CD4-positive, alpha-beta T cell (primary cell): ENCODE data around the gene MTMR4. TPM values are rescaled to one million over a fixed set of nuclear protein-coding genes. Genes with fewer than 3 reads are reported as not detected.

Experiments
- ATAC-seq: fragments of 200-7000 bp; cut with Tn5 transposase; one replicate; pipeline ENCODE4 v1.10.0; 2022; ENCODE audit warnings: mild to moderate bottlenecking; ENCODE audit not compliant: poor library complexity
- CTCF ChIA-PET: fragments of 350-600 bp; sonication (Branson Sonifier 250); formaldehyde crosslinking; loops from one replicate; lab custom pipeline; 2021; ENCODE audit warnings: antibody characterized with exemption, inconsistent platforms; lab: Charles Lee
- POLR2A ChIA-PET: fragments of 350-600 bp; sonication (Branson Sonifier 250); formaldehyde crosslinking; loops from one replicate; lab custom pipeline; 2021; ENCODE audit warnings: antibody characterized with exemption, inconsistent platforms; lab: Charles Lee
- DNase-seq, 14 experiments: peaks; one replicate each; pipeline ENCODE4 v3.0.0-alpha.2; 2013 to 2020; ENCODE audit warnings: mixed read lengths in 2 of 14
- H3K27ac ChIP-seq, 2 donors: one replicate each; pipeline versions ENCODE4 v1.5.1 to v1.7.0; 2013; ENCODE audit warnings: low read length in 2 of 2, low read depth in 1 of 2, mild to moderate bottlenecking in 1 of 2
- H3K27me3 ChIP-seq, 2 experiments: 1 replicate in 1 of 2; 2 replicates in 1 of 2; pipeline versions ENCODE4 v1.6.1 to v1.7.0; 2013; ENCODE audit warnings: low read length in 2 of 2, control low read depth in 1 of 2, mild to moderate bottlenecking in 1 of 2, moderate library complexity in 1 of 2; ENCODE audit not compliant: insufficient read depth in 2 of 2, control insufficient read depth in 1 of 2
- H3K36me3 ChIP-seq: one replicate; pipeline ENCODE4 v1.6.1; 2013; ENCODE audit warnings: low read length, control low read depth; ENCODE audit not compliant: insufficient read depth
- H3K4me1 ChIP-seq: one replicate; pipeline ENCODE4 v1.6.1; 2013; ENCODE audit warnings: low read length, control low read depth; ENCODE audit not compliant: insufficient read depth
- H3K4me3 ChIP-seq: one replicate; pipeline ENCODE4 v1.5.1; 2013; ENCODE audit warnings: mild to moderate bottlenecking, low read length, moderate library complexity
- H3K9me3 ChIP-seq, 2 experiments: 1 replicate in 1 of 2; 2 replicates in 1 of 2; pipeline versions ENCODE4 v1.6.1 to v1.7.0; 2013; ENCODE audit warnings: low read length in 2 of 2, mild to moderate bottlenecking in 2 of 2, control low read depth in 1 of 2, moderate library complexity in 1 of 2; ENCODE audit not compliant: control insufficient read depth in 1 of 2, insufficient read depth in 1 of 2
- H3K27ac Mint-ChIP-seq: one replicate; pipeline ENCODE4 v1.8.0; 2020; ENCODE audit warnings: mixed read lengths
- H3K27me3 Mint-ChIP-seq: one replicate; pipeline ENCODE4 v1.8.0; 2021; ENCODE audit warnings: mixed read lengths
- H3K36me3 Mint-ChIP-seq: one replicate; pipeline ENCODE4 v1.8.0; 2021; ENCODE audit warnings: low read depth, mixed read lengths
- H3K4me1 Mint-ChIP-seq: one replicate; pipeline ENCODE4 v1.8.0; 2021; ENCODE audit warnings: low read depth, mixed read lengths
- H3K4me3 Mint-ChIP-seq: one replicate; pipeline ENCODE4 v1.8.0; 2020; ENCODE audit warnings: mild to moderate bottlenecking, mixed read lengths
- H3K9me3 Mint-ChIP-seq: one replicate; pipeline ENCODE4 v1.8.0; 2020; ENCODE audit warnings: mixed read lengths
- intact Hi-C, 2 experiments: fragments of 100-400 bp; cut with DNase I in 1 of 2; cut with micrococcal nuclease in 1 of 2; formaldehyde crosslinking; loops; one replicate each; pipeline versions ENCODE4 v1.15.1 to v1.9.0; 2023 to 2025; cut with DNase I, micrococcal nuclease
- total RNA-seq, 174 experiments: library from RNA in 2 of 174; stranded (reverse) in 2 of 174; gene quantifications; one replicate each; pipeline ENCODE4 v1.2.3 and lab custom pipeline; 2021 to 2026
- TF ChIP-seq, protein P1 (sequence below): fragments of 200-600 bp; IDR thresholded peaks from one replicate; pipeline ENCODE4 v1.8.0; 2022; ENCODE audit warnings: antibody characterized with exemption, mild to moderate bottlenecking

MTMR4 gene
- total RNA-seq, 2 experiments from 2014 or later: 28.8 to 30.0 TPM

DNA sequence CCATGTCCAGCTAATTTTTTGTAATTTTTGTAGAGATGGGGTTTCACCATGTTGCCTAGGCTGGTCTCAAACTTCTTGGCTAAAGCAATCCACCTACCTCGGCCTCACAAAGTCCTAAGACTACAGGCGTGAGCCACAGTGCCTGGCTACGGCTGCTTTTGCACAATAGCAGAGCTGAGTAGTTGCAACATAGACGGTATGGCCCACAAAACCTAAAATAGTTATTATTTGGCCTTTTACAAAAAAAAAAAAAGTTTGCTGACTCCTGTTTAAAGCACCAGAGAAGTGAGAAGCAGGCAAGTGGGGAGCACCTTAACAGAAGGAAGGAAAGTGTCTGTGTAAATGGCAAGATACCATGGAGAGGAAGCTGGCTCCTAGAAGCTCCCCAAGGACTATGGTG lies 20.9 kb downstream of the MTMR4 start:
- ChIA-PET CTCF (interaction anchor here (1.2 kb wide), 1 partner anchor 511 kb away, joined by 3 read pairs; no protein-coding TSS in a partner anchor), POLR2A (no interaction called here)
- no peak overlapping the region for H3K27ac Mint-ChIP-seq
- TF ChIP-seq, protein P1, sequence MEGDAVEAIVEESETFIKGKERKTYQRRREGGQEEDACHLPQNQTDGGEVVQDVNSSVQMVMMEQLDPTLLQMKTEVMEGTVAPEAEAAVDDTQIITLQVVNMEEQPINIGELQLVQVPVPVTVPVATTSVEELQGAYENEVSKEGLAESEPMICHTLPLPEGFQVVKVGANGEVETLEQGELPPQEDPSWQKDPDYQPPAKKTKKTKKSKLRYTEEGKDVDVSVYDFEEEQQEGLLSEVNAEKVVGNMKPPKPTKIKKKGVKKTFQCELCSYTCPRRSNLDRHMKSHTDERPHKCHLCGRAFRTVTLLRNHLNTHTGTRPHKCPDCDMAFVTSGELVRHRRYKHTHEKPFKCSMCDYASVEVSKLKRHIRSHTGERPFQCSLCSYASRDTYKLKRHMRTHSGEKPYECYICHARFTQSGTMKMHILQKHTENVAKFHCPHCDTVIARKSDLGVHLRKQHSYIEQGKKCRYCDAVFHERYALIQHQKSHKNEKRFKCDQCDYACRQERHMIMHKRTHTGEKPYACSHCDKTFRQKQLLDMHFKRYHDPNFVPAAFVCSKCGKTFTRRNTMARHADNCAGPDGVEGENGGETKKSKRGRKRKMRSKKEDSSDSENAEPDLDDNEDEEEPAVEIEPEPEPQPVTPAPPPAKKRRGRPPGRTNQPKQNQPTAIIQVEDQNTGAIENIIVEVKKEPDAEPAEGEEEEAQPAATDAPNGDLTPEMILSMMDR: no peak
- no peaks in the 10 kb centered on the region for H3K27me3 ChIP-seq
- peaks cover 79% of the 10 kb centered on the region for H3K36me3 ChIP-seq
- intact Hi-C loops: no loop called here
- H3K4me1 ChIP-seq: peaks cover under 1% of the 10 kb centered on the region
- no peak overlapping the region for H3K27ac ChIP-seq
- no peak overlapping the region for H3K4me3 Mint-ChIP-seq
- peaks cover 6% of the 10 kb centered on the region for H3K4me1 Mint-ChIP-seq
- H3K36me3 Mint-ChIP-seq: peaks cover 87% of the 10 kb centered on the region
- DNase-seq: no peak
- no peaks in the 10 kb centered on the region for H3K27me3 Mint-ChIP-seq
- H3K4me3 ChIP-seq: no peak overlapping the region
- no peaks in the 10 kb centered on the region for H3K9me3 ChIP-seq
- no peaks in the 10 kb centered on the region for H3K9me3 Mint-ChIP-seq
- no peak for ATAC-seq

DNA sequence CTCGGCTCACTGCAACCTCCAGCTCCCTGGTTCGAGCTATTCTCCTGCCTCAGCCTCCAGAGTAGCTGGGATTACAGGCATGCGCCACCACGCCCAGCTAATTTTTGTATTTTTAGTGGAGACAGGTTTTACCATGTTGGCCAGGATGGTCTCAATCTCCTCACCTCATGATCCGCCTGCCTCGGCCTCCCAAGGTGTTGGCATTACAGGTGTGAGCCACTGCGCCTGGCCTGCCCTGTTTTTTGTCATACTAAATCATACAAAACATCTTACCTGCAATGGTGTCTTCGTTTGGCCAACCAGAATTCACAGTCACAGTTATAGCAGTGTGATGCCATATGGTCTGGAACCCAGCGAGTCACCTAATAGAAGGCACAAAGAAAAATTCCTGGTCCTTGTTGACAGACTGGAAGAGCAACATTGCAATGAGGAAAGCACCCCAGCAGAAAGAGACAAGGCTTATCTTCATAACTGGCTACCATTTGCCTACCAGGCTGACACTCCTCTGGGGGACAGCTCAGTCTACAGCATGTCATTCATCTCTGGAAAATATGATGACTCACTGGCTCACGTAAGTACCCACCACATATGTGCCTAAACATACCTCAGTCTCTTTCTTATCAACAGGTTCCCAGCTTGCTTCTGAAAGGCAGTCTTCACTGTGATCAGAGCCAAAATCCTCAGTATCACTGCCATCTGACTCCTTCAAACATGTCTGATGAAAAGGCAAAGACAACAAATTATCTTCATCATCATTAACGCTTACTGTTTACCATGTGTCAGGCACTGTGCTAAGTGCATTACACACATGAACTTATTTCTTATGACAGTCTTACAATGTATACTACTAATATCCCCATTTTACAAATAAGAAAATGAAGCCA lies 22.0 kb downstream of the MTMR4 start:
- H3K4me1 ChIP-seq: peaks cover 6% of the 10 kb centered on the region
- peaks cover 71% of the 10 kb centered on the region for H3K36me3 ChIP-seq
- no peaks in the 10 kb centered on the region for H3K9me3 ChIP-seq
- no peak overlapping the region for H3K4me3 ChIP-seq
- Mint-ChIP-seq H3K27ac (no peak overlapping the region), H3K27me3 (no peaks in the 10 kb centered on the region), H3K4me1 (no peaks in the 10 kb centered on the region), H3K4me3 (no peak overlapping the region), H3K9me3 (no peaks in the 10 kb centered on the region), H3K36me3 (peaks cover 77% of the 10 kb centered on the region)
- ATAC-seq (no peak), DNase-seq (no peak)
- no peaks in the 10 kb centered on the region for H3K27me3 ChIP-seq
- ChIA-PET CTCF (interaction anchor here (1.2 kb wide), 1 partner anchor 512 kb away, joined by 3 read pairs; no protein-coding TSS in a partner anchor), POLR2A (no interaction called here)
- intact Hi-C loops: no loop called here
- H3K27ac ChIP-seq: no peak overlapping the region
- TF ChIP-seq, protein P1: no peak

DNA sequence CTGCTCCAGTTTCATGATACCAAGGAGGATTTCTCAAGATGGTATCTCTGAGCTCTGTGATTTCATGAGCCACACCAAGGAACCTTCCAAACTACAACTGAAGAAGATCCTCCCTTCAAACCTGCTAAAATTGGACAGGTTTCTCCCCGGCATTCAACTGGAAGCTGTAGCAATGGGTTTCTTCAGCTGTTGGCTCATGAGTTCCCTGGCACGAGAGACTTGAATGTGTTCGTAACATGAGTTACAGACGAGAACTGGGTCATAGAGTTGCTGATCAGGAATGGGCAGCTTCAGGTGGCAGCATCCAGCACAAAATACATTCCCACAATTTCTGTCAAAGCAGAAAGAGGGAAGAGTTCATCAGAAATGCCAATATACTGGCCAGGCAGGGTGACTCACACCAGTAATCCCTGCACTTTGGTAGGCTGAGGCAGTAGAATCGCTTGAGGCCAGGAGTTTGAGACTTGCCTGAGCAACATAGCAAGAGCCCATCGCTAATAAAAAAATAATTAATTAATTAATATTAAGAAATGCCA lies 22.9 kb downstream of the MTMR4 start:
- H3K27ac Mint-ChIP-seq: no peak overlapping the region
- ChIA-PET POLR2A (no interaction called here), CTCF (no interaction called here)
- H3K27me3 Mint-ChIP-seq: no peaks in the 10 kb centered on the region
- H3K4me1 Mint-ChIP-seq: peaks cover 1% of the 10 kb centered on the region
- peaks cover 68% of the 10 kb centered on the region for H3K36me3 Mint-ChIP-seq
- no peaks in the 10 kb centered on the region for H3K9me3 Mint-ChIP-seq
- TF ChIP-seq, protein P1: no peak
- Histone ChIP-seq H3K36me3 (peaks cover 62% of the 10 kb centered on the region), H3K27me3 (no peaks in the 10 kb centered on the region), H3K9me3 (no peaks in the 10 kb centered on the region), H3K4me1 (peaks cover 13% of the 10 kb centered on the region), H3K27ac (no peak overlapping the region), H3K4me3 (no peak overlapping the region)
- intact Hi-C loops: no loop called here
- DNase-seq (no peak), ATAC-seq (no peak)
- no peak overlapping the region for H3K4me3 Mint-ChIP-seq
